Activated naive CD4-positive, alpha-beta T cell treated with Interleukin-2 at 50 U/mL for 16 hours (primary cell): ENCODE data around the gene MISP.
"Not testable (repeated sequence)": the region's sequence is repeated elsewhere in the genome, so short reads cannot be mapped to it uniquely, and the experiment has no call there.

Source experiments
- DNase-seq: peaks from one replicate; pipeline ENCODE4 v3.0.0-alpha.2; 2020

The MISP gene

DNA sequence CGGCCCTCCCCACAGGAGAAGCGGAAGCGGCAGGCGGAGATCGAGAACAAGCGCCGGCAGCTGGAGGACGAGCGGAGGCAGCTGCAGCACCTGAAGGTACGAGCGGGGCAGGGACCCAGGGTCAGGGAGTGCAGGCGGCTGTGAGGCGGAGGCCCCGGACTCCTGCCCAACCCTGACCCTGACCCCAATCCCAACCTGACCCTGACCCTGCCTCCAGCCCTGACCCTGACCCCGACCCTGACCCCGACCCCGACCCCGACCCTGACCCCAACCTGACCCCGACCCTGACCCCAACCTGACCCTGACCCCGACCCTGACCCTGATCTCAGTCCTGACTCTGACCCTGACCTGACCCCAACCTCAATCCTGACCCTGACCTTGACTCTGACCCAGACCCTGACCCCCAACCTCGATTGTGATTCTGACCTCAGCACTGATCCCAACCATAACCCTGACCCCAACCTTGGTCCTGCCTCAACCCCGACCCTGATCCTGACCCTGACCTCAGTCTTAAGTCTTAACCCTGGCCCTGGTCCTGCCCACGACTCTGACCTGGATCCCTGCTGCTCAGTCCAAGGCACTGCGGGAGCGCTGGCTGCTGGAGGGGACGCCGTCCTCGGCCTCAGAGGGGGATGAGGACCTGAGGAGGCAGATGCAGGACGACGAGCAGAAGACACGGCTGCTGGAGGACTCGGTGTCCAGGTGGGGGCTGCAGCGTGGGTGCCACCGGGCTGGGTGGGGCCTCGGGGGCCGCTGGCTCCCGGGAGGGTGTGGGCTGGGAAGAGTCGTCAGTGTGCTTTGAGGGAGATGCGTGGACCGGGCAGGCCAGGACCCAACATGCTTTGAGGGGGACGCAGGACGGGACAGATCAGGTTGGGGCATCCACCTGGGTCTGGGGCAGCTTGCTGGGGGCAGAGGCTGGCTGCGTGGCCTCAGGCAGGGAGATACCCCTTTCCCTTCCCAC lies 23.6 kb upstream of the MISP start:
- no peak for DNase-seq

DNA sequence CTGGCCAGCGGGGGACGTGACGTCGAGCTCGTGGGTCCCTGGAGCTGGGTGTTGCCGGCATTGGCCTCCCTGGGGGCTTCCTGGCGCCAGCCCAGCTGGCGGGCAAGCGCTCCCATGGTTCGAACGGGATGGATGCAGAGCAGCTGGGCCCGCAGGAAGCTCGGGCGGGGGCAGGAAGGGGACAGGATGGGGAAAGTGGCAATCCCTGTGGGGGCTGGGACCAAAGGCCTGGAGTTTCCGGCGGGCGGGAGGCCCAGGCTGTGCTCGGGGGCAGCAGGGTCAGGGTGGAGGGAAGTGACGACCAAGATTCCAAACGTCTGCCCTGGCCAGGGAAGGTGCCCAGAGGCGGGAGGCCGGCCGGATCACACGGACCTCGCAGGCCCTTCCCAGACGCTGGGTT lies 22.9 kb upstream of the MISP start:
- DNase-seq = no peak

DNA sequence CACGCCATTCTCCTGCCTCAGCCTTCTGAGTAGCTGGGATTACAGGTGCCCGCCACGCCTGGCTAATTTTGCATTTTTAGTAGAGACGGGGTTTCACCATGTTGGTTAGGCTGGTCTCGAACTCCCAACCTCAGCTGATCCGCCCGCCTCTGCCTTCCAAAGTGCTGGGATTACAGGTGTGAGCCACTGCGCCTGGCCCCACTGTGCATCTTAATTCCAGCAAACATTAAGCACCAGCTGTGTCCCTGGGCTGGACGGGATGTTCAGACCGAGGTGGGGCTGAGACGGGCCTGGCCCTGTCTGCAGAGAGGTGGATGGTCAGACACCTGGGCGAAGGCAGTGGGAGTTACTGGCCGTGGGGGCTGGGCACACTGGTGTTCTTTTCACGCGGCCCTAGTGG lies 21.3 kb upstream of the MISP start:
- DNase-seq = not testable (repeated sequence)

DNA sequence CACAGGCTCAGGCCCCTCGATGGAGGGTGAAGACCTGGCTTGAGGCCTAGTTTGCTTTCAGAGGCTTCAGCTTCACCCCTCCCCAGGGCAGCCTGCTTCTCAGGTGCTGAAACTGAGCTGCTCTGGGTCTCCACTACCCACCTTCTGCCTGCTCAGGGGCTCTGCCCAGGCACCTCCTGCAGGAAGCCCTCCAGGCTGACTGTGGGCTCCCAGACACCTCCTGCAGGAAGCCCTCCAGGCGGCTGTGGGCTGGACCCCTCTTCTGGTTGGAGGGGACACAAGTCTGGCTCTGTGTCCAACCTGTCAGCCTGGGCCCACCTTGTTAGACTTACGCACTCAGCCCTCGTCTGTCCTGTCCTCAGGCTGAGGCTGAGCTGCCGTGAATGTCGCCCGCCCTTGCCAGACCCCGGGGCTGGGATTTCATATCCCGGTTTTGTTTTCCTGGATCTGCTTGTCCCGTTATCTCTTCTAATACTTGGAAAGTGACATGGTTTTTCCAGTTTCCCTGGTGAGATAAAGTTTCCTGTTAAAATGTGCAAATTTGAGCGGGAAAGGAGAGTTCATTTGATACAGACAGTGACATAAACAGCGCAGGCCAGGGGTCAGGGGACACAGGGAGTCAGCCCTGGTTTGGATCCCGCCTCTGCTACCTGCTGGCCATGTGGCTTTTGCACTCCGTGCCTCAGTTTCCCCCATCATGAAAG lies 20.8 kb upstream of the MISP start:
- DNase-seq = no peak

DNA sequence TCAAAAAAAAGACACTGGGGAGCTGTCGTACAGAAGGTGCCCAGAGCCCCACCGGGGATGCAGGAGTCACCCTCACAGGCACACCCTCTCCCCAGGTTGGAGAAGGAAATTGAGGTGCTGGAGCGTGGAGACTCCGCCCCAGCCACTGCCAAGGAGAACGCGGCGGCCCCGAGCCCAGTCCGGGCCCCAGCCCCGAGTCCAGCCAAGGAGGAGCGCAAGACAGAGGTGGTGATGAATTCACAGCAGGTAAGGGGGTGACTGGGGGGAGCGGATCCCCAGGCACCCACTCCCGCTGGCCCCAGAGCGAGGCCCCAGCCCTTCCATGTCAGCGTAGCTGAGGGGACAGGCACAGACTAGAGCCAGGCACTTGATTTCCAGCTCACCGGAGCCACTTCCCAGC lies 19.9 kb upstream of the MISP start:
- no peak for DNase-seq

DNA sequence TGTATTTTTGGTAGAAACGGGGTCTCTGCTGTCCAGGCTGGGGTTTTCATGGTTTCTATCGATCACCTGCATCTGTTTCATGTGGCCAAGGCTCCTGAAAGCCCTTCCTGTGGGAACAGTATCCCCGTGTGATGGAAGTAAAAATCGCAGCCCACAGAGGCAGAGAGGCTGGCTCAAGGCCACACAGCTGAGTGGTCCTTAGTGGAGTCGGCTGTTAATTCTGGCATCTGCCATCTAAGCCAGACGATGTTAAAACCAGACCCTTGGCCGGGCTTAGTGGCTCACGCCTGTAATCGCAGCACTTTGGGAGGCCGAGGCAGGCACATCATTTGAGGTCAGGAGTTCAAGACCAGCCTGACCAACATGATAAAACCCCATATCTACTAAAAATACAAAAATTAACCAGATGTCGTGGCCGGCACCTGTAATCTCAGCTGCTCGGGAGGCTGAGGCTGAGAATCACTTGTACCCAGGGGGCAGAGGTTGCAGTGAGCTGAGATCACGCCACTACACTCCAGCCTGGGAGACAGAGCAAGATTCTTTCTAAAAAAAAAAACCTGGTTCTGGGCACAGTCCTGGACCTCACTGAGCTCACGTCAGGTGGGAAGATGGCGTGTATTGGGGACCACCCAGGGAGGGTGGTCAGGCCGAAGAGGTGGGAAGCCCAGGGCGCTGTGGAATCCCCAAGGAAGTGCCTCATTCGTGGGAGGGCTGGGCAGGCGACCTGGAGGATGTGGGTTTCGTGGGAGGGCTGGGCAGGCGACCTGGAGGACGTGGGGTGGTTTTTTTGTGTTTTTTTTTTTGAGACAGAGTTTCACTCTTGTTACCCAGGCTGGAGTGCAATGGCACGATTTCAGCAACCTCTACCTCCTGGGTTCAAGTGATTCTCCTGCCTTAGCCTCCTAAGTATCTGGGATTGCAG lies 18.5 kb upstream of the MISP start:
- DNase-seq = no peak

DNA sequence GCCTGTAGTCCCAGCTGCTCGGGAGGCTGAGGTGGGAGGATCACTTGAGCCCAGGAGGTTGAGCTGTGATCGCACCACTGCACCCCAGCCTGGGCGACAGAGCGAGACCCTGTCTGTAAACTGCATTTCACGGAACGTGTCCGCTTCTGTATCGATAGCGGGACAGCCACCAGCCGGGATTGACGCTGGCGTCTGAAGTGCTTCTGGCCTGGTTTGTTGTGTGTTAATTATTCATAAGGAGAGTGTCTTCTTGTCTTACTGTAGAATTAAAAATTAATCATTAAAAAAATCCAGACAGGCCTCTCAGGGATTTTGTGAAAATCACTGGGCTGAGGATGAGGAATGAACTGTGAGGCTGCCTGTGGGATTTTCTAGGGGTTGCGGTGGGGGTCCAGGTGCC lies 16.2 kb upstream of the MISP start:
- no peak for DNase-seq

DNA sequence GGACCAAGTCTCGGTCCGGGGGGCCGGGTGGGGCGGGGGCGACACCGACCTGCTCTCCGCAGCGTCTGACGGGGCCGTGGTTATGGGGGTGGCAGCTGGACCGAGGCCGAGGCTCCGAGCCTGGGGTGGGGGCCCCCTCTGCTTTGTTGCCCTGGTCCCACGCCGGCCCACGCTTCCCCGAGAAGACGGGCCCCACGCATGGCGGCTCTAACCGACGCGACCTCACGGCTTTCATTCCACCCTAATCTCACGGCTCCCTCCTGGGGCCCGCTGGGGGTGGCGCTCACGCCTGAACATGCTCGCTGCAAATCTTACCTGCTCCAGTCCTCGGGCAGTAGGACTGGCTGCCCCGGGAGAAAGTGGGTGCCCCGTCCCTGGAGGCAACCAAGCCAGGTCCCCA lies 14.8 kb upstream of the MISP start:
- no peak for DNase-seq

DNA sequence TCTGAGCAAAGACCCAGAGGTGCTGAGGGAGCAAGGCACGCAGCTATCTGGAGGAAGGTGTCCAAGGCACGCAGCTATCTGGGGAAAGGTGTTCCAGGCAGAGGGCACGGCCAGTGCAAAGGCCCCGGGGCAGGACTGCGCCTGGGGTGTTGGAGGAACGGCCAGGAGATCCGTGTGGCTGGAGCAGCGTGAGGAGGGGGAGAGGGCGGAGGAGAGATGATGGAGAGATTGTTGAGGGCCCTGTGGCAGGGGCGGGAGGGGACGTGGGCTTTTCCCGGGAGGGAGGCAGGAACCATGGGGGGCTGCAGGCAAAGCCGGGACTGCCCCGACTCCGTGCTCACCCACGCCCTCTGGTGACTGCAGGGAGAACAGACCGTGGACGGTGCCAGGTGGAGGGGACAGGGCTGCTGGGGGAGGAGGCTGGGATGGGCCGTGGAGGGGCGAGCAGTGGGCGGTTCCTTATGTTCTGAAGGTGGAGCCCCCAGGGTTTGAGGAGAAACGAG lies 13.3 kb upstream of the MISP start:
- peak; percentile 63 for DNase-seq

DNA sequence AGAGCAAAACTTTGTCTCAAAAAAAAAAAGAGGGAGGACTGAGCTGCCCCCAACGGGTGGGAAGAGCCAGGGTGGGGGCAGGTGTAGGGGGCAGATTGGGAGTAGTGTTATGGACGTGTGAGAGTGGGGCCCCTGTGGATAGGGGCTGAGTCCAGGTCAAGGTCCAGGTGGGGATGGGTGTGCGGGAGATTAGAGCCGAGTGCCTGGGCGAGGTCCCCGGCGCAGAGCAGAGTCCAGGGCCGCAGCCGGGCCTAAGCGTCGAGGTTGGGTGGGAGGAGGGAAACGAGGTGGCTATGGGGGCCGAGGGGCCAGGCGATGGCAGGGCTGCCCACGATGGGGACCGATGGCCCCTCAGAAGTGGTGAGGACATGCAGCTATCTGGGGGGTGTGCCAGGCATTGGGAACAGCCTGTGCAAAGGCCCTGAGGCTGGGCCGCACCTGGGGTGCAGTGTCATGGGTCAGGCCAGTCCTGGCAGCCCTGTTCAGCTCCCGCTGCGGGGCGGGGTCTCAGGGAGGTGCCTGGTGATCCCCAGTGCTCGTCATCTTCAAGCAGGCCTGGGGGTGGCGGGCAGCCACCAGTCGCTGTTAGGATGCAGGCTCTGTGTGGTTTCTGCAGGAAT lies 12.3 kb upstream of the MISP start:
- no peak for DNase-seq

DNA sequence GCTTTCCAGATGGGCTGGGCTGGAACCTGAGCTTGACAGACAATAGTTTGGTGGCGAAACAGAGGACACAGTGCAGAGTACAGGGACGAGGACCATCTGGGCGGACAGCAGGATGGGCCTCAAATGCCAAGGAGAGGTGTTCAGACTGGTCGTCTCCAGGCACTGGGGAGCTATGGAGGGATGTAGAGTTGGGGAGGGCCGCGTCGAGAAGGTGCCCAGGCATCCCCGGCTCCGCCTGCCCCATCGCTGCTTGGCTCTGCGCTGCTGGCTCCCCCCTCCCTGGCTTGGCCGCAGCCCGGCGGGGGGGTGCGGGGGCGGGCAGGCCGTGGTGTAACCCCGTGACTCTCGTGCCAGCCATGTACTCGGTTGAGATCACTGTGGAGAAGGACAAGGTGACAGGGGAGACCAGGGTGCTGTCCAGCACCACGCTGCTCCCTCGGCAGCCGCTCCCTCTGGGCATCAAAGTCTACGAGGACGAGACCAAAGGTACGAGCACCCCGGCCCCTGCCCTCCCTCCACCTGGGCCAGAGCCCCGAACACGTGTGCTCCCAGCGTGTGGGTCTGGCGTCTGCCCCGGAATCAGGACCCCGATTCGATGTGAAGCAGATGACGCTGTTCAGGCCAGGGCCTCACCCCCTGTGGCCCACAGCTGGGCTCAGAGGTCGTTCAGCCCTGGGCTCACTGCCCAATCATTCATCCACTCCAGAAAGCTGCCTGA lies 10.8 kb upstream of the MISP start:
- DNase-seq = no peak

DNA sequence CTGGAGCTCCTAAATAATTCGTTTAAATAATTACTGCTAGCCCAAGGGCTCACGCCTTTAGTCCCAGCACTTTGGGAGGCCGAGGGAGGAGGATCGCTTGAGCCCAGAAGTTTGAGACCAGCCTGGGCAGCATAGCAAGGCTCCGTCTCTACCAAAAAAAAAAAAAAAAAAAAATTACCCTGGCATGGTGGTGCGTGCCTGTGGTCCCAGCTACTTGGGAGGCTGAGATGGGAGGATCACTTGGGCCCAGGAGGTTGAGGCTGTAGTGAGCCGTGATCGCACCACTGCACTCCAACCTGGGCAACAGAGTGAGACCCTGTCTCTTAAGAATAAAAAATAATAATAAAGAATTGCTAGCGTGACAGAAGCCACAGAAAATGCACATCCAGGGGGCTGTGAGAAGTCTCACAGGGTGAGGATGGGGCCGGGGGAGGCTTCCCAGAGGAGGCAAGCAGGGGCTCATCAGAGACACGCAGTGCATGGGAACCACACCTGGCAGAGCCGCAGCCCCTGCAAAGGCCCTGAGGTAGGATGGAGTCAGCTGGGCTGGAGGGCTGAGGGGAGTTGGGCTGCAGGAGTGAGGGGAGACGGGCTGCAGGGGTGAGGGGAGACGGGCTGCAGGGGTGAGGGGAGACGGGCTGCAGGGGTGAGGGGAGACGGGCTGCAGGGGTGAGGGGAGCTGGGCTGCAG lies 10.0 kb upstream of the MISP start:
- not testable (repeated sequence) for DNase-seq

DNA sequence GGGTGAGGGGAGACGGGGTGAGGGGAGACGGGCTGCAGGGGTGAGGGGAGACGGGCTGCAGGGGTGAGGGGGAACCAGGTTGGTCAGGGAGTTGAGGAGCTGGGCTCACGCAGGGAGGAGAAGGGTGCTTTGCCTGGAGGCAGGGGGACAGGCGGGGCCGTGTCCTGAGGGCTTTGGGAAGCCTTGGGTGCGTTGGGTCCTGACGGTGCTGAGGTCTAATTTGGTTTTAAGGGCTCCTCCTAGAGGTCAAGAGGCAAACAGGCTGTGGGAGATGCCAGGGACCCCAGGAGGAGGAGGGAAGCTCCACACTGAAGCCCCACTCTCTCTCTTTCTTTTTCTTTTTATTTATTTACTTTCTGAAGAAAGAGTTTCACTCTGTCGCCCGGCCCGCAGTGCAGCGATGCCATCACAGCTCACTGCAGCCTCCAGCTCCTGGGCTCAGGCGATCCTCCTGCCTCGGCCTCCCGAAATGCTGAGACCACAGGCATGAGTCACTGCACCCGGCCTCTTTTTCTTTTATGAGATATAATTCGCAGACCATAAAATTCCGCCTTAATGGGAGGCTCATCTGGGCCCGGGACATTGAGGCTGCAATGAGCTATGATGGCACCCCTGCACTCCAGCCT lies 9.3 kb upstream of the MISP start:
- DNase-seq = peak; percentile 8

DNA sequence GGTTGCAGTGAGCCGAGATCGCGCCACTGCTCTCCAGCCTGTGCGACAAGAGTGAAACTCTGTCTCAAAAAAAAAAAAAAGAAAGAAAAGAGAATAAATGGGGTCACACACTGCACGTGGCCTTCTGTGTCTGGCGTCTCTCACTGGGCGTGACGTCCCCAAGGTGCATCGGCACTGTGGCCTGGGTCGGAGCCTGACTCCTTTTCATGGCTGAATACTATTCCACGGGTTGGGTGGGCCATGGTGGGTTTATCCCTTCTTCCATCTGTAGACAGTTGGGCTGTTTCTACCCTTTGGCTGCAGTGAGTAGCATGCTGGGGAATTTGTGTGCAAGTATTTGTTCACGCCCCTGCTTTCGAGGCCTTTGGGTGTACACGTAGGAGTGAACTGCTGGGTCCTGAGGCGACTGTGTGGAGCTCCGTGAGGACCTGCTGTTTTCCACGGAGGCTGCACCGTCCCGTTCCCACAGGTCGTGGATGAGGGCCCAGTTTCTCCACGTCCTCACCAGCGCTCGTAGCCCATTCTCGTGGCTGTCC lies 8.3 kb upstream of the MISP start:
- no peak for DNase-seq

DNA sequence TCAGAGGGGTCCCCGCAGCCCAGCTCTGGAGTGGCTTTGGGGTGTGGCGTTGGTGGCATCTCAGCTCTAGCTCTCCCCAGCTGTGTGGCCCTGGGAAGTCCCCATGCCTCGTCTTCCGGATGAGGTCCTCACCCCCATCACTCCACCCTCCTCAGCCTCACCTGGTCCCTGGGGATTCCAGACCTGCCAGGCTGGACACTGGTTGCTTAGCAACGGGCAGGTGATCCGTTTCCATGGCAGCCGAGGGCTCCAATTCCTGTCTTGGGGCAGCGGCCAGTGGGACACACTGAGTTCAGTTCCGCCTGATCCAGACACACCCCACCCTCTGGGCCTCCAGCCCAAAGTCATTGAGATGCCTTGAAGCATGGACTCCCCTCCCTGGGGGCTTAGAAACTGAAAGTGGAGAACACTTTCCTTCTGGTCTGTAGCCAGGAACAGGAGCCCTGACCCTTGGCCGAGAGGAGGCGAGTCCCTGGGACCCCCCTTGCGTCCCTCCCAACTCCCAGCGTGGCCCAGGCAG lies 7.7 kb upstream of the MISP start:
- DNase-seq = no peak

DNA sequence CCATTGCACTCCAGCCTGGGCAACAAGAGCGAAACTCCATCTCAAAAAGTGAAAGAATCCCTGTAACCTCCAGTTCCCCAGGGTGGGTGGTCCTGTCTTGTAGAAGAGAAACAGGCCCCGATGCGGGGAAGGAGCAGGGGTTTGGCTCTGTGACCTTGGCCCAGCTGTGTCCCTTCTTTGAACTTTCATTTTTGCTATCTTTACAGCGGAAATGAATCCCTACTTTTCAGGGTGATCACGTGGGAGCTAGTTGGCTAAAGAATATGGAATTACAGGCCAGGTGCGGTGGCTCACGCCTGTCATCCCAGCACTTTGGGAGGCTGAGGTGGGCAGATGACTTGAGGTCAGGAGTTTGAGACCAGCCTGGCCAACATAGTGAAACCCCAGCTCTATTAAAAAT lies 5.8 kb upstream of the MISP start:
- DNase-seq = not testable (repeated sequence)

DNA sequence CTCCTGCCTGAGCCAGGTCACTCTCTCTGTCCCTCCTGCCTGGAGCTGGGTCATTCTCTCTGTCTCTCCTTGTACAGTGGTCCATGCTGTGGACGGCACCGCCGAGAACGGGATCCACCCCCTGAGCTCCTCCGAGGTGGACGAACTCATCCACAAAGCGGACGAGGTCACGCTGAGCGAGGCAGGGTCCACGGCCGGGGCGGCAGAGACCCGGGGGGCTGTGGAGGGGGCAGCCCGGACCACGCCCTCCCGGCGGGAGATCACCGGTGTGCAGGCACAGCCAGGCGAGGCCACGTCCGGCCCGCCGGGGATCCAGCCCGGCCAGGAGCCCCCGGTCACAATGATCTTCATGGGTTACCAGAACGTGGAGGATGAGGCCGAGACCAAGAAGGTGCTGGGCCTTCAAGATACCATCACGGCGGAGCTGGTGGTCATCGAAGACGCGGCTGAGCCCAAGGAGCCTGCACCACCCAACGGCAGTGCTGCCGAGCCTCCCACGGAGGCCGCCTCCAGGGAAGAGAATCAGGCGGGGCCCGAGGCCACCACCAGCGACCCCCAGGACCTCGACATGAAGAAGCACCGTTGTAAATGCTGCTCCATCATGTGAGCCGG lies 4.6 kb upstream of the MISP start:
- DNase-seq = no peak

DNA sequence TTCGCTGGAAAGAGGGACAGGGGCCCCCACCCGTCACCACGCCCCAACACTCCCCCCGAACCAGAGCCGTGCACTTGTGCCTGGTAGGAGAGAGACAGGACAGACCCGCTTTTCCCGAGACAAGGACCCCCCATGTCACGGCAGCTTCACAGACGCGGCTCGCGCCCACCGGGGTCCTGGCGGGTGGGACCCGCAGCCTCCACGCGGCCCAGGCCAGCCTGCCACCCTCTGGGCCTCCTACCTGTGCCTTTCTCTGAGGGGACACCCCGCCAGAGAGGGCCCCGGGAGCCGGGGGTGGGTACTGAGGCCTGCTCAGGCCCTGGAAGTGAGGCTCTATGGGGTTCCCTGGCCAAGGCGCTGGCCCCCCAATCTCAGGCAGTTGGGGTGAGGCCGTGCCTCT lies 4.0 kb upstream of the MISP start:
- DNase-seq = no peak

DNA sequence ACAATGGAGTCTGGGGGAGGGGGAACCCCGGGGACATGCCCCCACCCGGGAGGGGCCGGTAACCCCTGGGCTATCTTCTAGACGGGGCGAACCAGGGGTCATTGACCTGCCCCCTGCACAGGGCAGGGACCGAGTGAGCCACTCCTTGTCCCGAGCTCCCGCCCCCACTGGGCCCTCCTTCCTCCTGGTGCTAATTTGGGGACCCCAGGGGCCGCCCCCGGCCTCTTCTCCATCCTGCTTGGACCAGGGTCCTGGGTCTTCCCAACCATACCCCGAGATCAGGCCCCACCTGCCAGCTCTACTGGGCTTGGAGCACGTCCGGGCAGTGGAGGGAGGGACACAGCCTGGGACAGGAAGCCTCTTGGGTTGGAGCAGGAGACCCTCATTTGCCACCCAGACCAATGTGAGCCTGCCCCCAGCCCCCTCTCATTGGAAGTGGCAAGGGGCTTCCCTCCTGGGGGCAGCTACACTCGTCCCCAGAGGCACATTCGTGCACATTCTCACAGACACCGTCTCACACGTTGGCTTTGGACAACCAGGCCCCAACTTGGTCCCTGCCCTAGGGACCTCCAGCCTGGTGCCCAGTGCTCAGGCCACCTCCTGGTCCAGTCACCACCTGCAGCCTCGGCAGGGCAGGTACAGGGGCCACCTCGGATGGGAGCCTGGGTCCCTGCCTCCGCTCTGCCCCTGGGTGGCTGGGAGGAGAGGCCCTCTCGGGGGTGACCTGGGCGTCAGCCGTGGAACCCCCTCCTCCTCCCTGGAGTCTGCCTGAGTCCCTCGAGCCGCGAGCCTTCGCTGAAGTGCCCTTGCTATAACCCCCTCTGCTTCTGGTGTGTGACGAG lies 3.3 kb upstream of the MISP start:
- no peak for DNase-seq
